Stimulated activated CD4-positive, alpha-beta T cell treated with anti-CD3 and anti-CD28 coated beads, Interleukin-1b, Interleukin-23, amount 100 ng/mL, for 4 hours (primary cell): ENCODE results near the gene RGSL1.
"Not testable (repeated sequence)": the region's sequence is repeated elsewhere in the genome, so short reads cannot be mapped to it uniquely, and the experiment has no call there.

Experiments
- DNase-seq, 2 donors: peaks; one replicate each; pipeline ENCODE4 v3.0.0-alpha.2; 2020; ENCODE audit warnings: low read depth in 2 of 2

The RGSL1 gene

GRCh38 chr1:182446033-182446669 is 3.8 kb upstream of the RGSL1 start:
- DNase-seq: peak in 1 of 2 donors; percentile 21

DNA sequence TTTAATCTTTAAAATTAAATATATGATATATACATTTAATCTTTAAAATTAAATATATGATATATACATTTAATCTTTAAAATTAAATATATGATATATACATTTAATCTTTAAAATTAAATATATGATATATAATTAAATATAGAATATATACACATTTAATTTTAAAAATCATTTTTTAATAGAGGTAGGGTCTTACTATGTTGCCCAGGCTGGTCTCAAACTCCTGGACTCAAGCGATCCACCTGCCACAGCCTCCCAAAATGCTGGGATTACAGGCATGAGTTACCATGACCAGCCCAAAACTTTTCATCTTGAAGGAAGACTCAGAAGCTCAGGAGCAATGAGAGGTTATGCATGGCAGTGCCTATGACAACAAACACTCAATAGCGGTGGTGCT is 2.8 kb upstream of the RGSL1 start:
- not testable (repeated sequence) for DNase-seq

GRCh38 chr1:182447660-182448059 is 2.3 kb upstream of the RGSL1 start:
- DNase-seq: no peak

GRCh38 chr1:182453631-182454030 is 3.7 kb downstream of the RGSL1 start:
- no peak for DNase-seq

- DNase-seq: no peak
Measured at GRCh38 chr1:182457844-182458243, 7.9 kb downstream of the RGSL1 start.

- no peak for DNase-seq
Measured at GRCh38 chr1:182459949-182460348, 10.0 kb downstream of the RGSL1 start.

DNA sequence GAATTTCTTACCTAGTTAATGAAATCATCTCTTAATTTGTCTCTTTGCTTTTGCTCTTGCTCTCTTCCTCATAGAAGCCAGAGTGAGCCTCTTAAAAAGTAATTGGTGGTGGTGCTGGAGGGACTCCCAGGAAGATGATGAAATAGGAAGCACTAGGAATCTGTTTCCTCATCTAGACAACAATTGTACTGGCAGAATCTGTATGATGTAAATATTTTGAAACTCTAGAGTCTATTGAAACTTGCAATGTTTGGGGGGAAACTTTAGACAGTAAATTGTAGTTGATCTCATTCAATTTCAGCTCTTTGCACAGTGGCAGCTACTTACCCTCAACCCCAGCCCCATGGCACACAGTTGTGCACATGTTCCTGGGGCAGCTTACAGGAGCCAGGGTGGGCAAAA is 10.6 kb downstream of the RGSL1 start:
- DNase-seq: no peak

- no peak for DNase-seq
Measured at GRCh38 chr1:182473556-182473955, 23.6 kb downstream of the RGSL1 start.

GRCh38 chr1:182476625-182477024 is 26.7 kb downstream of the RGSL1 start:
- DNase-seq: no peak

DNA sequence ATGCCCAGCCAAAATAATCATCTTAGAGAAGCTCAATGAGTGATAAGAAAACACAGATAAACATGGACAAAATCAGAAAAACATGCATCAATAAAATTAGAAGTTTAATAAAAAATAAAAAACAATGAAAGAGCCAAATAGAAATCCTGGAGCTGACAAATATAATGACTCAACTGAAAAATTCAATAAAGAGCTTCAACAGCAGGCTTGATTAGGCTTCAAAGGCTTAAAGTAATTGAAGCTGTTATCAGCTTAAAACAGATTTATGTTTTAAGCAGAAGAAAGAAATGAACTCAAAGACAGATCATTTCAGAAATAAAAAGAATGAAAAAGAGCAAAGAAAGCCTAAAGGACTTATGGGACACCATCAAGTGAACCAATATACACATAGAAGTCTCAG is 28.3 kb downstream of the RGSL1 start:
- no peak for DNase-seq

DNA sequence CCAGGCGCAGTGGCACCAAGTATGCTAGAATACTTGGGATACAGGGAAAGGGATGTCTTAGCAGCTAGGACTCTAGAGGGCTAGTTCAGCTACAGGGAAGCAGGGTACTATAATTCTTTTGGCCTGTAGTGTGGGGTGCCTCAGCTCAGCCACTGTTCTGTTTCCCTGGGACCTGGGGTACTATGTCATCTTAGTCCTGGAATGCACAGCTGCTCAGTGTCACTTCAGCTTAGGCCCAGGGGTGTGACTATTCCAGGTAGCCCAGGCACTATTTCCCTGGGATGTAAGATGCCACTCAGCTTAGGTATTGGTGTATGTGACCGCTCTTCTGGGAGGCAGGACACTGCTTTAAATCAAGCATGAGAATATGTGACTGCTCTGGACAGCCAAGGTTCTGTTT is 34.1 kb downstream of the RGSL1 start:
- DNase-seq: no peak

DNA sequence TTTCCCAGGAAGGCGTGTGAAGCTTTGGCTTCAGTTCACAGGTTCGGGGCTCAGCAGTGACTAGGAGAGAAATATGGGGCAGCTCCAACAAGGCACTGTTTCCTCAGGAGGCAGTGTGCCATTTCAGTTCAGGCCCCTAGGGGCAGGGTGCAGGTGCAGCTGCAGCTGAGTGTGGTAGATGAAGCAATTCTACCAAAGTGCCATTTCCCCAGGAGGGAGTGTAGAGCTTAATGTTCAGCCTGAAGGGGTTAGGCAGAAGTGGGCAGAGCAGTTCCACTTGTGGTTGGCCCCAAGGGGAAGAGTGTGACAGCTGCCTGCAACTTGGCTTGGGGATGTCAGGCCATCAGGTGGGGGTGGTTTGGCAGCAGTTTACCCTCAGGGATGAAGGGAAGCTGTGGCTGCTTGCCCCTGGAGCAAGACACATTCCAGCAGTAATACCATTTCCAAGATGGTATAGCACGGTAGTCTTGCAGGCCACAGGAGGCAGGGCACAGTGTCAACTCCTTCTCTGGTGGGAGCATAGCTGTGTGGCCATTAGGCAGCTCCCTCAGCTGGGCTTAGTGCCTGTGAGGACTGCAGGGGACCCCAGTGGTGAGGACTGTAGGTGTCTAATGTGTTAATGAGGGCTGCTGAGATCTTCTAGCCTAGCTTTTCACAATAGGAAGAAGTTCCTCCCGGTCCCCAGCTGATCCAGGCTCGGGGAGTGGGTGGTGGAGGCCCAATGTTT is 34.7 kb downstream of the RGSL1 start:
- no peak for DNase-seq

- DNase-seq: no peak
Measured at GRCh38 chr1:182485861-182486260, 35.9 kb downstream of the RGSL1 start.

- DNase-seq: no peak
Measured at GRCh38 chr1:182488803-182489202, 38.9 kb downstream of the RGSL1 start.

- no peak for DNase-seq
Measured at GRCh38 chr1:182493063-182493462, 43.1 kb downstream of the RGSL1 start.

DNA sequence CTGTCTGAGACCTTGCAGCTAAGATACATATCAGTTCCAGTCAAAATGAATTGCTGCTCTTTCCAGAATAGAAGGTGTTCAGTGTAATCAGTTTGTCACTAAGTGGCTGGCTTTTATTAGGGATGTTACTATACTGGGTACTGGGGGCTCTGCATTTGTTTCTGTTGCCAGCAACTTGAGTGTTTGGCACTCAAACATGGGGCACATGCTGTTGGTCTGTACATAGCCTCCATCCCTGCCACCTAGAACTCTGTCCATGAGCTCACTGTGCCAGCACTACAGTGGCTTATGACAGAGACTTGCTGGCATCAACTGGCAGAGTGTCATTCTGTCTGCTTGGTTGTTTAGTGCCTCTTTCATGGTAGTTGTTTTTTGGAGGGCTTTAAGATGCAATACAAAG is 45.1 kb downstream of the RGSL1 start:
- DNase-seq: no peak

DNA sequence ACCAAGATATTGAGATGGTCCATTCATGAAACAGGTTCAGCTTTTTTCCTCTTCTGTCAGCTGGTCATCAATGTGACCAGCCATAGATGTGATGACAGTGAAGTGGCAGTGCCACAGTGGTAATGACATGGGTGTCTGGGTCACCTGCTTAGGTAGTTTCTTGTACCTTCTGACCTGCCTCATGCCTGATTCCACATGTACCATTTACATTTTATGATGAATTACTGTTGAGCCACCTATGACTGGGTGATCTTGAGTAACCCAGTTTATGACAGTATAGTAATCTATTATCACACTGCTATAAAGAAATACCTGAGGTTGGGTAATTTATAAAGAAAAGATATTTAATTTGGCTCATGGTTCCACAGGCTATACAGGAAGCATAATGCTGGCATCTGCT is 45.7 kb downstream of the RGSL1 start:
- no peak for DNase-seq

DNA sequence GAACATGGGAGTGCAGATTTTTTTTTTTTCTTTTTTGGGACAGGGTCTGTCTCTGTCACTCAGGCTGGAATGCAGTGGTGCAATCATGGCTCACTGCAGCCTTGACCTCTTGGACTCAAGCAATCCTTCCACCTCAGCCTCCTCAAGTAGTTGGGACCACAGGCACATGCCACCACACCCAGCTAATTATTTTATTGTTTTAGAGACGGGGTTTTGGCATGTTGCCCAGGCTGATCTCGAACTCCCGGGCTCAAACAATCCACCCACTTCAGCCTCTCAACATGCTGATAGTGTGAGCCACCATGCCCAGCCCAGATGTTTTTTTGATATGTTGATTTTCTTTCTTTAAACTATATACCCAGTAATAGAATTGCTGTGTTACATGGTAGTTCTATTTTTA is 57.7 kb downstream of the RGSL1 start:
- no peak for DNase-seq

DNA sequence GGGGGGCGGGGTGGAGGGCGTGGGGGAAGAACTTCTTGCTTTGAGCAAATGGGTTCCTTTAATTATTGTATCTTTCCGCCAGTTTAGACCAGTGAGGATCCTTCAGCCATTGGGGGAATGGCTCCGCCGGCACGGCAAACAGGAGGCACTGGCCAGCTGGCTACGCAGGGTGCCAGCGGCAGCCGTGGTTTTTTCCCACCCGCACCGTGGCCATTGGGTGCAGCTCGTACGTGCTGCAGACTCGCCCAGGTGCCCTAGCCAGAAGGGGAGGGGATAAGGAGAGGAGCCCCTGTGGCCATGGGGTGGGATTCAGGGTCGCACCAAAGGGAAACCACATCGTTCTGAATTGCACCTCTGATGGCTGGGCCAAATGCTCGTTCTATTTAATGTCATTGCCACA is 65.6 kb downstream of the RGSL1 start:
- no peak for DNase-seq

GRCh38 chr1:182520736-182521135 is 70.8 kb downstream of the RGSL1 start:
- DNase-seq: no peak

GRCh38 chr1:182525342-182525741 is 75.4 kb downstream of the RGSL1 start:
- DNase-seq: no peak

GRCh38 chr1:182527680-182528079 is 77.7 kb downstream of the RGSL1 start:
- DNase-seq: no peak

DNA sequence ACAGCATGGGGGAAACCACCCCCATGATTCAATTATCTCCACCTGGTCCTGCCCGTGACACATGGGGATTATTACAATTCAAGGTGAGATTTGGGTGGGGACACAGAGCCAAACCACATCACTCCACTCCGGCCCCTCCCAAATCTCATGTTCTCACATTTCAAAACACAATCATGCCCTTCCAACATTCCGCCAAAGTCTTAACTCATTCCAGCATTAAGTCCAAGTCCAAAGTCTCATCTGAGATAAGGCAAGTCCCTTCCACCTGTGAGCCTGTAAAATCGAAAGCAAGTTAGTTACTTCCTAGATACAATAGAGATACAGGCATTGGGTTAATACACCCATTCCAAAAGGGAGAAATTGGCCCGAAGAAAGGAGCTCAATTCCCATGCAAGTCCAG is 78.3 kb downstream of the RGSL1 start:
- DNase-seq: not testable (repeated sequence)

GRCh38 chr1:182533896-182534295 is 84.0 kb downstream of the RGSL1 start:
- no peak for DNase-seq
